Activated CD4-positive, alpha-beta T cell treated with anti-CD3 and anti-CD28 coated beads, Interleukin-2, amount 10 ng/mL, durations not matched to agents 7 days and 5 days (primary cell): ENCODE measurements around the gene CYP4V2. TPM values are rescaled to one million over a fixed set of nuclear protein-coding genes. Genes with fewer than 3 reads are reported as not detected.
"Not testable (repeated sequence)": the region's sequence is repeated elsewhere in the genome, so short reads cannot be mapped to it uniquely, and the experiment has no call there.

Experiments used
- CTCF ChIA-PET: fragments of 350-600 bp; sonication (Branson Sonifier 250); formaldehyde crosslinking; loops from one replicate; lab custom pipeline; 2021; ENCODE audit warnings: antibody characterized with exemption; lab: Charles Lee
- POLR2A ChIA-PET: fragments of 350-600 bp; sonication (Branson Sonifier 250); formaldehyde crosslinking; loops from one replicate; lab custom pipeline; 2021; ENCODE audit warnings: antibody characterized with exemption; lab: Charles Lee
- DNase-seq: peaks from one replicate; pipeline ENCODE4 v3.0.0-alpha.2; 2020
- H3K27ac Mint-ChIP-seq: one replicate; pipeline ENCODE4 v1.8.0; 2021; ENCODE audit warnings: mild to moderate bottlenecking, moderate library complexity, mixed read lengths
- H3K27me3 Mint-ChIP-seq: one replicate; pipeline ENCODE4 v1.8.0; 2021; ENCODE audit warnings: mixed read lengths
- H3K36me3 Mint-ChIP-seq: one replicate; pipeline ENCODE4 v1.8.0; 2021; ENCODE audit warnings: low read depth, mixed read lengths
- H3K4me1 Mint-ChIP-seq: one replicate; pipeline ENCODE4 v1.8.0; 2021; ENCODE audit warnings: mixed read lengths
- H3K4me3 Mint-ChIP-seq: one replicate; pipeline ENCODE4 v1.8.0; 2021; ENCODE audit warnings: mild to moderate bottlenecking, moderate library complexity, mixed read lengths
- H3K9me3 Mint-ChIP-seq: one replicate; pipeline ENCODE4 v1.8.0; 2021; ENCODE audit warnings: mixed read lengths
- total RNA-seq, 2 experiments: library from RNA; stranded (reverse); gene quantifications; one replicate each; pipeline ENCODE4 v1.2.3, GENCODE V29; 2021

The CYP4V2 gene
- total RNA-seq, 2 experiments from 2014 or later = 16.6 to 16.8 TPM

GRCh38 chr4:186221624-186222023 lies 30.3 kb downstream of the CYP4V2 start:
- Mint-ChIP-seq H3K27me3 (no peaks in the 10 kb centered on the region), H3K4me3 (no peak overlapping the region), H3K27ac (no peak overlapping the region), H3K9me3 (peaks cover 17% of the 10 kb centered on the region), H3K36me3 (no peaks in the 10 kb centered on the region), H3K4me1 (no peaks in the 10 kb centered on the region)
- no peak for DNase-seq
- ChIA-PET POLR2A (no interaction called here), CTCF (no interaction called here)

GRCh38 chr4:186225848-186226247 lies 34.5 kb downstream of the CYP4V2 start:
- no peaks in the 10 kb centered on the region for H3K36me3 Mint-ChIP-seq
- CTCF ChIA-PET = no interaction called here

GRCh38 chr4:186226521-186227189 lies 35.3 kb downstream of the CYP4V2 start:
- Mint-ChIP-seq H3K36me3 (no peaks in the 10 kb centered on the region), H3K4me1 (no peaks in the 10 kb centered on the region), H3K27me3 (no peaks in the 10 kb centered on the region), H3K9me3 (peaks cover 23% of the 10 kb centered on the region), H3K4me3 (no peak overlapping the region), H3K27ac (no peak overlapping the region)
- CTCF ChIA-PET = no interaction called here
- POLR2A ChIA-PET = no interaction called here
- no peak for DNase-seq

More at GRCh38 chr4:186225848-186226247, 34.5 kb downstream of the CYP4V2 start:
- H3K27me3 Mint-ChIP-seq = no peaks in the 10 kb centered on the region
- no peak overlapping the region for H3K27ac Mint-ChIP-seq
- H3K4me1 Mint-ChIP-seq = no peaks in the 10 kb centered on the region
- POLR2A ChIA-PET = no interaction called here
- H3K9me3 Mint-ChIP-seq = peaks cover 23% of the 10 kb centered on the region
- DNase-seq = no peak
- H3K4me3 Mint-ChIP-seq = no peak overlapping the region

- peaks cover 23% of the 10 kb centered on the region for H3K9me3 Mint-ChIP-seq
- no peaks in the 10 kb centered on the region for H3K27me3 Mint-ChIP-seq
- DNase-seq = no peak
- H3K4me1 Mint-ChIP-seq = no peaks in the 10 kb centered on the region
- POLR2A ChIA-PET = no interaction called here
- CTCF ChIA-PET = no interaction called here
- no peak within 1 kb of the TSS for H3K27ac Mint-ChIP-seq
- no peaks in the 10 kb centered on the region for H3K36me3 Mint-ChIP-seq
- no peak within 1 kb of the TSS for H3K4me3 Mint-ChIP-seq
These were observed 35.9 kb downstream of the CYP4V2 start, which contains the start of gene KLKB1 for GRCh38 chr4:186227221-186227620. KLKB1 (plus strand) TSS chr4:186227507; CDS start chr4:186228196, 689 bp downstream.

- H3K4me3 Mint-ChIP-seq = no peak overlapping the region
- no peaks in the 10 kb centered on the region for H3K4me1 Mint-ChIP-seq
- H3K36me3 Mint-ChIP-seq = no peaks in the 10 kb centered on the region
- no peaks in the 10 kb centered on the region for H3K27me3 Mint-ChIP-seq
- H3K27ac Mint-ChIP-seq = no peak overlapping the region
- peaks cover 22% of the 10 kb centered on the region for H3K9me3 Mint-ChIP-seq
- ChIA-PET POLR2A (no interaction called here), CTCF (no interaction called here)
- no peak for DNase-seq
These were observed 36.6 kb downstream of the CYP4V2 start for GRCh38 chr4:186227744-186228513.

GRCh38 chr4:186228514-186228894 lies 37.1 kb downstream of the CYP4V2 start:
- Mint-ChIP-seq H3K27me3 (no peaks in the 10 kb centered on the region), H3K27ac (no peak overlapping the region), H3K4me3 (no peak overlapping the region), H3K36me3 (no peaks in the 10 kb centered on the region), H3K9me3 (peaks cover 20% of the 10 kb centered on the region), H3K4me1 (no peaks in the 10 kb centered on the region)
- no peak for DNase-seq
- CTCF ChIA-PET = no interaction called here
- POLR2A ChIA-PET = no interaction called here

GRCh38 chr4:186234367-186234766 lies 43.0 kb downstream of the CYP4V2 start:
- H3K27me3 Mint-ChIP-seq = no peaks in the 10 kb centered on the region
- CTCF ChIA-PET = no interaction called here

GRCh38 chr4:186236126-186236525 lies 44.8 kb downstream of the CYP4V2 start:
- no peak overlapping the region for H3K4me3 Mint-ChIP-seq
- no peaks in the 10 kb centered on the region for H3K4me1 Mint-ChIP-seq
- no peaks in the 10 kb centered on the region for H3K27me3 Mint-ChIP-seq
- no peak for DNase-seq
- ChIA-PET CTCF (no interaction called here), POLR2A (no interaction called here)
- no peaks in the 10 kb centered on the region for H3K36me3 Mint-ChIP-seq
- H3K9me3 Mint-ChIP-seq = no peaks in the 10 kb centered on the region
- no peak overlapping the region for H3K27ac Mint-ChIP-seq

More at GRCh38 chr4:186234367-186234766, 43.0 kb downstream of the CYP4V2 start:
- H3K4me3 Mint-ChIP-seq = no peak overlapping the region
- no peak overlapping the region for H3K27ac Mint-ChIP-seq
- DNase-seq = no peak
- POLR2A ChIA-PET = no interaction called here
- no peaks in the 10 kb centered on the region for H3K4me1 Mint-ChIP-seq
- no peaks in the 10 kb centered on the region for H3K36me3 Mint-ChIP-seq
- H3K9me3 Mint-ChIP-seq = peaks cover 1% of the 10 kb centered on the region

GRCh38 chr4:186240452-186240847 lies 49.1 kb downstream of the CYP4V2 start:
- DNase-seq = no peak
- Mint-ChIP-seq H3K27me3 (no peaks in the 10 kb centered on the region), H3K4me3 (no peak overlapping the region), H3K4me1 (no peaks in the 10 kb centered on the region), H3K36me3 (no peaks in the 10 kb centered on the region), H3K27ac (no peak overlapping the region), H3K9me3 (no peaks in the 10 kb centered on the region)
- ChIA-PET CTCF (interaction anchor here (0.7 kb wide), 1 partner anchor 63 kb away, joined by 3 read pairs; no protein-coding TSS in a partner anchor), POLR2A (no interaction called here)

- Mint-ChIP-seq H3K9me3 (no peaks in the 10 kb centered on the region), H3K27me3 (no peaks in the 10 kb centered on the region), H3K27ac (no peak overlapping the region), H3K36me3 (no peaks in the 10 kb centered on the region), H3K4me3 (no peak overlapping the region), H3K4me1 (no peaks in the 10 kb centered on the region)
- CTCF ChIA-PET = interaction anchor here (0.7 kb wide), 1 partner anchor 63 kb away, joined by 3 read pairs; no protein-coding TSS in a partner anchor
- POLR2A ChIA-PET = no interaction called here
- DNase-seq = no peak
These were observed 49.6 kb downstream of the CYP4V2 start for GRCh38 chr4:186240848-186241491.

- CTCF ChIA-PET = no interaction called here
- H3K4me1 Mint-ChIP-seq = no peaks in the 10 kb centered on the region
- DNase-seq = no peak
- no peaks in the 10 kb centered on the region for H3K27me3 Mint-ChIP-seq
- H3K9me3 Mint-ChIP-seq = no peaks in the 10 kb centered on the region
- no peak overlapping the region for H3K4me3 Mint-ChIP-seq
- H3K27ac Mint-ChIP-seq = no peak overlapping the region
- POLR2A ChIA-PET = no interaction called here
- no peaks in the 10 kb centered on the region for H3K36me3 Mint-ChIP-seq
These were observed 50.2 kb downstream of the CYP4V2 start for GRCh38 chr4:186241616-186242015.

- H3K27ac Mint-ChIP-seq, POLR2A ChIA-PET, CTCF ChIA-PET, H3K9me3 Mint-ChIP-seq, H3K4me3 Mint-ChIP-seq, DNase-seq, H3K36me3 Mint-ChIP-seq, H3K4me1 Mint-ChIP-seq, H3K27me3 Mint-ChIP-seq: not testable (repeated sequence)
These were observed 50.7 kb downstream of the CYP4V2 start for GRCh38 chr4:186242031-186242430.

- no peaks in the 10 kb centered on the region for H3K27me3 Mint-ChIP-seq
- H3K36me3 Mint-ChIP-seq = no peaks in the 10 kb centered on the region
- POLR2A ChIA-PET = no interaction called here
- no peak overlapping the region for H3K4me3 Mint-ChIP-seq
- no peak for DNase-seq
- H3K4me1 Mint-ChIP-seq = no peaks in the 10 kb centered on the region
- no peak overlapping the region for H3K27ac Mint-ChIP-seq
- H3K9me3 Mint-ChIP-seq = no peaks in the 10 kb centered on the region
- CTCF ChIA-PET = no interaction called here
These were observed 52.0 kb downstream of the CYP4V2 start for GRCh38 chr4:186243331-186243730.
